ENCODE results near the gene YOD1.

- TF ChIP-seq POLR2A (IDR thresholded peaks at IDR 0.05) (no peak), CTCF (IDR thresholded peaks at IDR 0.05) (no peak), POLR2AphosphoS5 (IDR thresholded peaks at IDR 0.05) (no peak), EP300 (IDR thresholded peaks at IDR 0.05) (no peak)
These were observed 37.2 kb upstream of the YOD1 start for GRCh38 chr1:207088161-207088560.

Measured in sigmoid colon (tissue), 4 donors.